Nephron (organoid): ENCODE measurements around the gene EGFR.

Source experiments
- H3K27ac Mint-ChIP-seq, 3 experiments: 2 replicates each; pipeline ENCODE4 v1.8.0; 2020; ENCODE audit warnings: mixed read lengths in 3 of 3, mild to moderate bottlenecking in 2 of 3, moderate library complexity in 1 of 3
- H3K27me3 Mint-ChIP-seq: 2 replicates; pipeline ENCODE4 v1.8.0; 2021; ENCODE audit warnings: low read depth, mild to moderate bottlenecking, moderate library complexity, mixed read lengths
- H3K36me3 Mint-ChIP-seq: 2 replicates; pipeline ENCODE4 v1.8.0; 2020; ENCODE audit warnings: low read depth, mixed read lengths
- H3K4me1 Mint-ChIP-seq: 2 replicates; pipeline ENCODE4 v1.8.0; 2020; ENCODE audit warnings: mixed read lengths
- H3K4me3 Mint-ChIP-seq, 3 experiments: 2 replicates each; pipeline ENCODE4 v1.8.0; 2020; ENCODE audit warnings: mild to moderate bottlenecking in 3 of 3, mixed read lengths in 3 of 3, moderate library complexity in 2 of 3
- H3K9me3 Mint-ChIP-seq: 2 replicates; pipeline ENCODE4 v1.8.0; 2020; ENCODE audit warnings: mixed read lengths
- CTCF ChIP-seq, 3 experiments: fragments of 200-600 bp; sonication (generic); IDR thresholded peaks; one replicate each; pipeline ENCODE4 v1.5.0; 2021; ENCODE audit warnings: antibody characterized with exemption in 3 of 3; ENCODE audit not compliant: unreplicated experiment in 3 of 3

The EGFR gene

DNA sequence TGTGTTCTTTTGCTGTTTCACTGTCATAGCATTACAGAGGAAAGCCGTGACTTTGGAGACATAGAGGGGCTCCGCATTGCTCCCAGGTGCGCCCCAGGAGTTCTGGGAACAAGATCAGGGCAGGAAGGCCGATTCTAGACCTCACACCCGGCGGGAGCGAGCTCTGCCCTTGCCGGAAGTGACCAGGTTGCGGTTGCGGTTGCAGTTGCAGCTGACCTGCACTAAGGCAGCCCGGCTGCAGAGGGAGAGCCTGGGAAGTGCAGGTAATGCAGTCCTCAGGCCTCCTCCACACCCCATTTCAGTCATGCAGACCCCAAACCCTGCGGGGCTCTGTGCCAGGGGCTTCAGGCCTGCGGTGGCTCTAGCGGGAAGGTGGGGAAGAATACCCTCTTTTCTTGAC lies 216.3 kb downstream of the EGFR start:
- Mint-ChIP-seq H3K36me3 (no peaks in the 10 kb centered on the region), H3K4me3 (no peak overlapping the region), H3K27ac (no peak overlapping the region), H3K4me1 (no peaks in the 10 kb centered on the region), H3K9me3 (peaks cover 8% of the 10 kb centered on the region), H3K27me3 (peaks cover 15% of the 10 kb centered on the region)
- TF ChIP-seq CTCF (IDR thresholded peaks at IDR 0.05; ENCODE audit: unreplicated experiment in 3 of 3): no peak

DNA sequence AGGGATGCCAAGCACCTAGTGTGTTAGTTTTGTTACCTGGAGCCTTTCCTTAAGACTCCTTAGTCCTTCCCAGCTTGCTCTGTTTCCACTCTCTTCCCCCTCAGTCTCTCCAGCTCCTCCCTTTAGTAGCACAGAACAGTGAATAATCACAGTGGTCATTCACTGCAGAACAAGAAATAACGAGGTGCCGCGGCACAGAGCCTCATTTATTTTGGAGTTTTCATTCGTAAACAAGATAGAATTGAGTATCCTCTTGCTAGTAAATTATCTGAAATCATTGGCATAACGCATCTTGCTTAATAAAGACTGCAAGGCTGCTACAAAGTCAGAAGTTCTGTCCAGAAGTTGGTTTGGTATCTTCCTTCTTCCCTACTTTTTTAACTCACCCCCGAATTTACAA lies 217.0 kb downstream of the EGFR start:
- Mint-ChIP-seq H3K27ac (no peak overlapping the region), H3K4me1 (no peaks in the 10 kb centered on the region), H3K4me3 (no peak overlapping the region), H3K27me3 (peaks cover 16% of the 10 kb centered on the region), H3K9me3 (peaks cover 3% of the 10 kb centered on the region), H3K36me3 (no peaks in the 10 kb centered on the region)
- TF ChIP-seq CTCF (IDR thresholded peaks at IDR 0.05; ENCODE audit: unreplicated experiment in 3 of 3): no peak

DNA sequence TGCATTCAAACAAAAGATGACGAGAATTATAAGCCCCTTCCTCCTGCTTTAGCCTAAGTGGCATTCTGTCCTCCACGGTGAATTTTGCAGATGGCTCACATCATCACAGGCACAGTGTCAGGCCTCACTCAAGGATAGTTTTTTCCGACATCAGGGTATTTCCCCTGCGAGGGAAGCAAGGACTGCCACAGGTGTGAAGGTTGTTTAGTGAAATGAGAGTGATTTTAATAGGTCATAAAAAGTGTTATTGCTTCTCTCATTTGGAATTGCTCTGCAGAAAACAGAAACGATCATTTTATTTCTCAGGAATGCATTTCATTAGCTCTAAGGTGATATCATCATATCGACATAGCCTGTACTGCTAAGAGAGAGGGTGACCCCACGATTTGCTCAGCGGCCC lies 217.7 kb downstream of the EGFR start:
- no peak for TF ChIP-seq CTCF (IDR thresholded peaks at IDR 0.05; ENCODE audit: unreplicated experiment in 3 of 3)
- Mint-ChIP-seq H3K4me3 (no peak overlapping the region), H3K27me3 (peaks cover 16% of the 10 kb centered on the region), H3K36me3 (no peaks in the 10 kb centered on the region), H3K9me3 (no peaks in the 10 kb centered on the region), H3K4me1 (no peaks in the 10 kb centered on the region), H3K27ac (no peak overlapping the region)

DNA sequence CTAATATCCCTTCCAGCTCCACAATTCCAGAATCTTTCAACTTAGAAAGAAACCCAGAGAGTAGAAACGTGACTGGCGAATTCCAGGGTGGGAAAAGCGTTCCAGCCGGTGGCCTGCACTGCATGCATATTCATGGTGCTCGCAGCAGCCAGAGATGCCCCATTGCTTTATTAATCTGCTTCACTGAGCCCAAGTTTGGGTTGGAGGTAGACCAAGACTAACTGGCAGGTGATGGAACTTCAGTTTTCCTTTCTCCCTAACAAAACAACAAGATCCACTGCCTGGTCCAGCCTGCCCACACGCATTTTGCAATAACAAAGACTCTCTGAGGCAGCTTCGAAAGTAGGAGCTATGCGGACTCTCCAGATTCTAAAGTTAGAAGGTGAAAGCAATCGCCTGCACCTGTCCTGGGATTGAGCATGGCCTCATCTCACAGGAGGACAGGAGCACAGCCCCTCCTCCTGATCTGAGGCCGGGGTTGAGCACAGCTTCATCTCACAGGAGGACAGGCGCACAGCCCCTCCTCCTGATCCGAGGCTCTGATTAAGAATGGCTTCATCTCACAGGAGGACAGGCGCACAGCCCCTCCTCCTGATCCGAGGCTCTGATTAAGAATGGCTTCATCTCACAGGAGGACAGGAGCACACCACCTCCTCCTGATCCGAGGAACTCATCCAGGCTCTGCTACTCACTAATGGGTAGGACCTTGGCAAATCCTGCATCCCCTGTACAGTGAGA lies 218.5 kb downstream of the EGFR start:
- Mint-ChIP-seq H3K4me1 (no peaks in the 10 kb centered on the region), H3K36me3 (no peaks in the 10 kb centered on the region), H3K27me3 (peaks cover 22% of the 10 kb centered on the region), H3K4me3 (no peak overlapping the region), H3K27ac (no peak overlapping the region), H3K9me3 (no peaks in the 10 kb centered on the region)
- no peak for TF ChIP-seq CTCF (IDR thresholded peaks at IDR 0.05; ENCODE audit: unreplicated experiment in 3 of 3)

DNA sequence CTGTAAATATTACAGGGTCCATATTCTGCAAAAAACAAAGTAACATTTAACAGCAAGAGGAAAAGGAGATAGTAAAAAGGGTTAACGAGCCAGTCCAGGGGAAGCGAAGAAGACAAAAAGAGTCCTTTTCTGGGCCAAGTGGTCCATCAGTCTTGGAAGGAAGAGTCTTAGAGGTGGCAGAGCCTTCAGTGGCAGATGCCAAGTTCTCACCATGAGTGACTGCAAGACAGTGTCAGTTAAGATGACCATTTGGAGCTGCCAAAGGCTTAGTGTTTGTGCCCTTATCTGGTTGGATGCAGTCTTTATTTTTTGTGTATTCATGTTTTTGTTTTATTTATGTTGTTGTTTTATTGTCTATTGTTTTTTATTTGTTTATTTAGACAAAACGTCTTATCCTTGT lies 220.6 kb downstream of the EGFR start:
- Mint-ChIP-seq H3K4me3 (no peak overlapping the region), H3K4me1 (peaks cover 8% of the 10 kb centered on the region), H3K36me3 (no peaks in the 10 kb centered on the region), H3K27ac (no peak overlapping the region), H3K9me3 (no peaks in the 10 kb centered on the region), H3K27me3 (peaks cover 14% of the 10 kb centered on the region)
- TF ChIP-seq CTCF (IDR thresholded peaks at IDR 0.05; ENCODE audit: unreplicated experiment in 3 of 3): no peak
